ENCODE results near the gene SCAP.

The SCAP gene

DNA sequence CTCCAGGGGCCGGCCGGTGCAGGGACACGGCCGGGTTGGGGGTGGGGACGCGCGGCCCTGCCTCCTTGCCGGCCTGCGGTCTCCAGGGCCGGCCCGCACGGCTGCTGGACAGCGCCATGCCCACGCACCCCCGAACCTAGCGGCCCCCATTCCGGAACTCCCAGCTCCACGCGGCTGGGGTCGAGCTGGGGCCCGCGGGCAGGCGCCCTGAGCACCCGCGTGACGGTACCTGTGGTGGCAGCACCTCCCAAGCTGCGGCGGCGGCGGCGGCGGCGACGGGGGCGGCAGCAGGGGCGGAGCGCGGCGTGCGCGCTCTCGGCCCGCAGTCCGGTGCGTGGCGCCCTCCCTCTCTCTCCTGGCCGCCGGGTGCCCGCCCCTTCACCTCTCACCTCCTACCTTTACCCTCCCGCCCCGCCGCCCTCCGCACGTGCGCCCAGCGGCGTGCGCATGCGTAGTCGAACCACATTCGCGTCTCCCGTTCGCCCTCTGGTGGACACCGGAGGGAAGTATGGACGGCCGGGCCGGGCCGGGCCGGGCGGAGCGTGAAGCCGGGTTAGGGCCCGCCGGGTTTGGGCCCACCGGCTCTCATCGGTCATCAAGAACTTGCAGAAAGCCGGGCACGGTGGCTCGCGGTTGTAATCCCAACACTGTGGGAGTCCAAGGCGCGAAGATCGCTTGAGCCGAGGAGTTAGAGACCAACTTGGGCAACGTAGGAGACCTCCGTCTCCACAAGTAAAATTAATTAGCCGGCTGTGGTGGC, at the start of gene SCAP:
Gene SCAP (minus strand): TSS at position 372 of the 760 bp plus-strand sequence. CDS start 32,948 bp downstream, outside the sequence.
- Histone ChIP-seq H3K9me3 (ENCODE audit: insufficient read depth, low read length) (no peaks in the 10 kb centered on the region), H3K9me2 (replicated peaks; ENCODE audit: insufficient read depth, low read length) (no peaks in the 10 kb centered on the region), H3K4me3 (ENCODE audit: insufficient read depth, low read length, poor library complexity, severe bottlenecking) (peak within 1 kb of the TSS; percentile 72), H3K9ac (ENCODE audit: low read length) (peak within 1 kb of the TSS; percentile 74), H3K79me2 (ENCODE audit: insufficient read depth, low read length) (peaks cover 47% of the 10 kb centered on the region), H3K36me3 (ENCODE audit: low read length) (no peaks in the 10 kb centered on the region), H3K27me3 (ENCODE audit: low read length) (no peaks in the 10 kb centered on the region), H3K27ac (ENCODE audit: low read depth, low read length) (peak within 1 kb of the TSS; percentile 12), H4K20me1 (ENCODE audit: low read depth, low read length) (no peaks in the 10 kb centered on the region; the same call in 1 of the 2 replicates), H2AFZ (ENCODE audit: low read depth, low read length, severe bottlenecking) (peak within 1 kb of the TSS; percentile 99), H3F3A (ENCODE audit: insufficient read depth) (no peaks in the 10 kb centered on the region), H3K4me2 (ENCODE audit: low read depth, low read length, poor library complexity, severe bottlenecking) (peak within 1 kb of the TSS; percentile 81)
- TF ChIP-seq EZH2phosphoT487 (conservative IDR thresholded peaks at IDR 0.05; ENCODE audit: low read length) = no peak
- TF ChIP-seq, protein P1, sequence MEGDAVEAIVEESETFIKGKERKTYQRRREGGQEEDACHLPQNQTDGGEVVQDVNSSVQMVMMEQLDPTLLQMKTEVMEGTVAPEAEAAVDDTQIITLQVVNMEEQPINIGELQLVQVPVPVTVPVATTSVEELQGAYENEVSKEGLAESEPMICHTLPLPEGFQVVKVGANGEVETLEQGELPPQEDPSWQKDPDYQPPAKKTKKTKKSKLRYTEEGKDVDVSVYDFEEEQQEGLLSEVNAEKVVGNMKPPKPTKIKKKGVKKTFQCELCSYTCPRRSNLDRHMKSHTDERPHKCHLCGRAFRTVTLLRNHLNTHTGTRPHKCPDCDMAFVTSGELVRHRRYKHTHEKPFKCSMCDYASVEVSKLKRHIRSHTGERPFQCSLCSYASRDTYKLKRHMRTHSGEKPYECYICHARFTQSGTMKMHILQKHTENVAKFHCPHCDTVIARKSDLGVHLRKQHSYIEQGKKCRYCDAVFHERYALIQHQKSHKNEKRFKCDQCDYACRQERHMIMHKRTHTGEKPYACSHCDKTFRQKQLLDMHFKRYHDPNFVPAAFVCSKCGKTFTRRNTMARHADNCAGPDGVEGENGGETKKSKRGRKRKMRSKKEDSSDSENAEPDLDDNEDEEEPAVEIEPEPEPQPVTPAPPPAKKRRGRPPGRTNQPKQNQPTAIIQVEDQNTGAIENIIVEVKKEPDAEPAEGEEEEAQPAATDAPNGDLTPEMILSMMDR (IDR thresholded peaks at IDR 0.05; ENCODE audit: insufficient read depth, low read length, poor library complexity, severe bottlenecking) = peak; percentile 89

DNA sequence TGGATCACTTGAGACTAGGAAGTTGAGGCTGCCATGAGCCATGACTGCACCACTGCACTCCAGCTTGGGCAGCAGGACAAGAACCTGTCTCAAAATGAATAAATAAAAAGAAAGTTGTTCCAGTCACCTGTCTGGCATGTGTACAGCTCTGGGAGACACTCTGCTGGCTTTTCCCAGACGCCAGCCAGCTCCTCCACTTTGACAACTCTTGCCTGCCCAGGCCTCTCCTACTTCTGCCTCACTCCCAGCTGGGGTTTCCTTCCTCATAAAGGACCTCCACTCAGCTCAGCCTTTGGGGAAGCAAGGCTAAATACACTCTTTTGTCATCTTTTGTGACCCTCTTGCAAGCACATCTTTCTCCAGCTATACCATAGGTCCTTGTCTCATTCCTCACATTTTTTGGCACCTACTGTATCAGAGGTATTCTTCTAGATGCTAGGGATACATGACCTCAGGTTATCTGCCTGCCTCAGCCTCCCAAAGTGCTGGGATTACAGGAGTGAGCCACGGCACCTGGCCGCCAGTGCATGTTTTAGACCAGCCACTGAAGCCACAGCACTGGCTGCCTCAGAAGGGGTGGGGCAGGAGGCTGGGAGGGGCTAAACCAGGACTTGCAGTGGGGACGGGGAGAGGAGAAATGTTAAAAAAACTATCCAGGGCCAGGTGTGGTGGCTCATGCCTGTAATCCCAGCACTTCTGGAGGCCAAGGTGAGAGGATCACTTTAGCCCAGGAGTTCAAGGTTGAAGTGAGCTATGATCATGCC, 47.8 kb upstream of the SCAP start:
- no peaks in the 10 kb centered on the region for H3K27me3 ChIP-seq (ENCODE audit: low read length)
- H3K9me3 ChIP-seq (ENCODE audit: insufficient read depth, low read length) = no peaks in the 10 kb centered on the region
- H3K9ac ChIP-seq (ENCODE audit: low read length) = no peak overlapping the region
- H2AFZ ChIP-seq (ENCODE audit: low read depth, low read length, severe bottlenecking) = no peak overlapping the region
- H4K20me1 ChIP-seq (ENCODE audit: low read depth, low read length) = no peaks in the 10 kb centered on the region
- no peaks in the 10 kb centered on the region for H3K9me2 ChIP-seq (replicated peaks; ENCODE audit: insufficient read depth, low read length)
- H3K27ac ChIP-seq (ENCODE audit: low read depth, low read length) = no peak overlapping the region
- no peaks in the 10 kb centered on the region for H3F3A ChIP-seq (ENCODE audit: insufficient read depth)
- H3K4me3 ChIP-seq (ENCODE audit: insufficient read depth, low read length, poor library complexity, severe bottlenecking) = no peak overlapping the region
- H3K36me3 ChIP-seq (ENCODE audit: low read length) = no peaks in the 10 kb centered on the region
- H3K79me2 ChIP-seq (ENCODE audit: insufficient read depth, low read length) = no peaks in the 10 kb centered on the region
- TF ChIP-seq, protein P1 (IDR thresholded peaks at IDR 0.05; ENCODE audit: insufficient read depth, low read length, poor library complexity, severe bottlenecking) = no peak
- no peak for TF ChIP-seq EZH2phosphoT487 (conservative IDR thresholded peaks at IDR 0.05; ENCODE audit: low read length)
- H3K4me2 ChIP-seq (ENCODE audit: low read depth, low read length, poor library complexity, severe bottlenecking) = no peak overlapping the region

DNA sequence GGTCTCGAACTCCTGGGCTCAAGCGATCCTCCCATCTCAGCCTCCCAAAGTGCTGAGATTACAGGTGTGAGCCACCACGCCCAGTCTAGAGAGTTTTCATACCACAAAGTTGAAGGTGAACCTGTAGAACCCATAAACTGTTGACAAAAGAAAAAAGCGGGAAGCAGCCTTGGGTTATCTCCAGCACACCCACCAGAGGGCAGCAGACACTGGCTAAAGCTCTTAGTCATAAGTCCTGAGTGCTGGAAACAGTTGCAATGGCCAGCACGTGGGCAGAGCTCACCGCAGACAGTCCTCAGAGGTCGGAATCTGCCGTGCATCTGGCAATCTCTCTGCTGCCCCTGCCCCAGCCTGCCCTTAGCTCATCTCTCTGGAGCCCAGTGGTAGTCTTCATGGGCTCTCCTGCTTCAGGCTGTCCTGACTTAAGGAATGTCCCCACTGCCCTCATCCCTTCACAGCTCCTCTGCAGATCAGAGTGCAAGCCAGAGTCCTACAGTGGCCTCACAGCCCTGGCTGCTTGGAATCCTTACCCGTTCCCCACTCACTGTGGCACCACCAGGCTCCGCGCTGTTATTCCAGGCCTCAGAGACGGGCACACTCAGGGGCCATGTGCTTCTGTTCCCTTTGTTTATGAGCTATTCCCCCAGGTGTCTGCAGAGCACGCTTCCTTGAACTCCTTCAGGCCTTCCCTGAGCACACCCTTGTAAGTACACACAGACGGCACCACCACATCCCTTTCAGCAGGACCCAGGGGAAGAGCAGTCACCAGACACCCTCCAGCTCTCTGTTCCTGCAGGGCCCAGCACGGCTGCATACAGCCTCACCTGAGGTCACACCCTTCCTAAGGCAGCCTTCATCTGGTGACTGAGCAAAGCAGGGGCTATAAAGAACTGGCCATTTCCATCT, 46.6 kb upstream of the SCAP start:
- no peaks in the 10 kb centered on the region for H3K9me2 ChIP-seq (replicated peaks; ENCODE audit: insufficient read depth, low read length)
- H3K4me2 ChIP-seq (ENCODE audit: low read depth, low read length, poor library complexity, severe bottlenecking) = no peak overlapping the region
- peak overlapping the region; percentile 87 for H2AFZ ChIP-seq (ENCODE audit: low read depth, low read length, severe bottlenecking)
- H3K9me3 ChIP-seq (ENCODE audit: insufficient read depth, low read length) = no peaks in the 10 kb centered on the region
- no peak overlapping the region for H3K4me3 ChIP-seq (ENCODE audit: insufficient read depth, low read length, poor library complexity, severe bottlenecking)
- peak overlapping the region; percentile 35; the same call in 1 of the 2 replicates for H3K9ac ChIP-seq (ENCODE audit: low read length)
- H3F3A ChIP-seq (ENCODE audit: insufficient read depth) = no peaks in the 10 kb centered on the region
- H3K27ac ChIP-seq (ENCODE audit: low read depth, low read length) = no peak overlapping the region
- H3K79me2 ChIP-seq (ENCODE audit: insufficient read depth, low read length) = no peaks in the 10 kb centered on the region
- H4K20me1 ChIP-seq (ENCODE audit: low read depth, low read length) = no peaks in the 10 kb centered on the region
- TF ChIP-seq EZH2phosphoT487 (conservative IDR thresholded peaks at IDR 0.05; ENCODE audit: low read length) = no peak
- TF ChIP-seq, protein P1 (IDR thresholded peaks at IDR 0.05; ENCODE audit: insufficient read depth, low read length, poor library complexity, severe bottlenecking) = peak; percentile 82
- no peaks in the 10 kb centered on the region for H3K27me3 ChIP-seq (ENCODE audit: low read length)
- H3K36me3 ChIP-seq (ENCODE audit: low read length) = no peaks in the 10 kb centered on the region
